ENCODE data around the gene G6PD.

The G6PD gene

DNA sequence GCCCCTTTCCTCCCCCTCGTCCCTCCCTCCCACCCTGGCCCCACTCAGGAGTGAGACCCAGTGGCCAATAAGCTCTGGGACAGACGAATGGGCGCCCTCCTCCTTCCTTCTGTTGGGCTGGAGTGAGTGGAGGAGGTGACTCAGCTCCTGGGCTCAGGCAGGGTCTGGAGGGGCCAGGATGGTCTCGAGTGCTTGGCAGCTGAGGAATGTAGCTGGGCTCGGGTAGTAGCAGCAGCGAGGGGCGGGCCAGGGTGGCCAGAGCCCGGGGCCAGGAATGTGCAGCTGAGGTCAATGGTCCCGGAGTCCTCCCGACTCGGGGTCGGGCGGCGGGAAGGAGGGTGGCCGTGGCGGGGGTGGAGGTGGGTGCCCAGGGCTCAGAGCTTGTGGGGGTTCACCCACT lies 15.0 kb downstream of the G6PD start:
- peaks cover 59% of the 10 kb centered on the region for H3K9me3 Mint-ChIP-seq
- H3K4me3 Mint-ChIP-seq, result no peak overlapping the region
- peaks cover 10% of the 10 kb centered on the region for H3K4me1 Mint-ChIP-seq
- H3K27me3 Mint-ChIP-seq (ENCODE audit: low read depth, poor library complexity), result no peaks in the 10 kb centered on the region
- no peak overlapping the region for H3K27ac Mint-ChIP-seq
- H3K36me3 Mint-ChIP-seq (ENCODE audit: low read depth), result no peaks in the 10 kb centered on the region
- TF ChIP-seq, protein P1, sequence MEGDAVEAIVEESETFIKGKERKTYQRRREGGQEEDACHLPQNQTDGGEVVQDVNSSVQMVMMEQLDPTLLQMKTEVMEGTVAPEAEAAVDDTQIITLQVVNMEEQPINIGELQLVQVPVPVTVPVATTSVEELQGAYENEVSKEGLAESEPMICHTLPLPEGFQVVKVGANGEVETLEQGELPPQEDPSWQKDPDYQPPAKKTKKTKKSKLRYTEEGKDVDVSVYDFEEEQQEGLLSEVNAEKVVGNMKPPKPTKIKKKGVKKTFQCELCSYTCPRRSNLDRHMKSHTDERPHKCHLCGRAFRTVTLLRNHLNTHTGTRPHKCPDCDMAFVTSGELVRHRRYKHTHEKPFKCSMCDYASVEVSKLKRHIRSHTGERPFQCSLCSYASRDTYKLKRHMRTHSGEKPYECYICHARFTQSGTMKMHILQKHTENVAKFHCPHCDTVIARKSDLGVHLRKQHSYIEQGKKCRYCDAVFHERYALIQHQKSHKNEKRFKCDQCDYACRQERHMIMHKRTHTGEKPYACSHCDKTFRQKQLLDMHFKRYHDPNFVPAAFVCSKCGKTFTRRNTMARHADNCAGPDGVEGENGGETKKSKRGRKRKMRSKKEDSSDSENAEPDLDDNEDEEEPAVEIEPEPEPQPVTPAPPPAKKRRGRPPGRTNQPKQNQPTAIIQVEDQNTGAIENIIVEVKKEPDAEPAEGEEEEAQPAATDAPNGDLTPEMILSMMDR (IDR thresholded peaks at IDR 0.05), result no peak
- no peak for DNase-seq

DNA sequence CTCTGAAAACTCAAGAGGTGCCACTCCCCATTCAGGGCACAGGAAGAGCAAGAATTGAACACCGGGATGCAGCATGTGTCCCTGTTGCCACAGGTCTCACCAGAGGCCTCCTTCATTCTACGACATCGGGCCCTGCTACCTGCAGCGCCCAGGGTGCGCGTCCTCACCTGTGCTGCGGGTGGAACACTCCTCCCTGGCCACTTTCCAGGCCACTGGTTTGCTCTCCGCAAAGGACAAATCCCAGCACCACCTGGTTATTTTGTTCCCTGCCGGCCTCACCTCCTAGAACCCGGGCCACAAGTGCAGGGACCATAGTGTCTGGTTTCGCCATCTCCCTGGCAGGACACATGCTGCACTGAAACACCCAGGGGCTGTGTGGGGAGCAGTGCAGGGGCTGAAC lies 16.4 kb downstream of the G6PD start:
- Mint-ChIP-seq H3K36me3 (ENCODE audit: low read depth) (no peaks in the 10 kb centered on the region), H3K4me1 (peaks cover 10% of the 10 kb centered on the region), H3K27ac (no peak overlapping the region), H3K9me3 (peaks cover 58% of the 10 kb centered on the region), H3K4me3 (no peak overlapping the region), H3K27me3 (ENCODE audit: low read depth, poor library complexity) (no peaks in the 10 kb centered on the region)
- no peak for DNase-seq
- TF ChIP-seq, protein P1 (IDR thresholded peaks at IDR 0.05), result no peak

DNA sequence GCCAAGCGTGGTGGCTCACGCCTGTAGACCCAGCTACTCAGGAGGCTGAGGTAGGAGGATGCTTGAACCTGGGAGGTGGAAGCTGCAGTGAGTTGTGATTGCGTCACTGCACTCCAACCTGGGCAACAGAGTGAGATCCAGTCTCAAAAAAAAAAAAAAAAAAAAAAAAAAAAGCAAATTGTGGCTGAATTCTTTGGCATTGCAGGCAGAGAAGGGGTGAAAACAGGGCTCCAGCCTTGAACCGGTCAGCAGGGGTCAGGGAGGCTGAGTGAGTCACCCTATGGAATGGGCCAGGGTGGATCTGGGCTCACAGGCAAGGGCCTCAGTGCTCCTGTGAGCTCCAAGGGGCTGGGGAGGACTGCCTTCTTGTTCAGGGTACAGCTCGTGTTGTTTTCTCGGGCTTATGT lies 17.4 kb downstream of the G6PD start:
- H3K4me3 Mint-ChIP-seq, result no peak overlapping the region

DNA sequence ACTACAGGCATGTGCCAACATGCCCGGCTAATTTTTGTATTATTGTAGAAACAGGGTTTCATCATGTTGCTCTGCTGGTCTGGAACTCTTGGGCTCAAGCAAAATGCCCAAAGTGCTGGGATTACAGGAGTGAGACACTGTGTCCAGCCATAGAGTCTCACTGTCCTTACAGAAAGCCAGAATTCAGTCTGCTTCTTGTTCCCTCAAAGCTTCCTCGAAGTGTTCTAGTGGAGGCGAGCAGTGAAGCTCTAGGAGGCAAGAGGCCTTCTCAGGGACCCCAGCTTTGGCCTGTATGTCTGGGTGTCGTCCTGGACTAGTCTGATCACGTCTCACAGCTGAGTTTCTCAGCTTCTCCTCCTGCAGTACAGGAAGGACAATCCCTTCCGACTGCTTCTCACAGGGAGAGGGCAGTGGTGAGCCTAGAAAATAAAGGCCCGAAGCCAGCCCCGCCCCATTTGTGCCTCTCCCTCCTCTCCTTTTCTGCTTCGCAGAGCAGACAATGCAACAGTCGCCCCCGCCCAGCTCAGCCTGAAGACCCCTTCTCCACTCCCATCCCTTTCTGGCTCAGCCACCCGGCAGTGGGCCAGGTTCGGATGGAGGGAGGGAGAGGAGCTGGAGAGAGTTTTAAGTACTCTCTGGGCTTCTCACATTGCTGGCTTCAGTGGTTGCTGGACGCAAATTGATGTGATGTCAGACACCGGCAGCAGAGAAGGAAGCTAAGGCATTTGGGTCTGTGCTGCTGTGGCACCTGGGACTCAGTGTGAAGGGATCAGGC lies 19.6 kb downstream of the G6PD start:
- peak overlapping the region; percentile 66 for H3K4me3 Mint-ChIP-seq
- H3K36me3 Mint-ChIP-seq (ENCODE audit: low read depth), result no peaks in the 10 kb centered on the region
- peak; percentile 74 for DNase-seq
- no peaks in the 10 kb centered on the region for H3K27me3 Mint-ChIP-seq (ENCODE audit: low read depth, poor library complexity)
- H3K9me3 Mint-ChIP-seq, result peaks cover 56% of the 10 kb centered on the region
- peak overlapping the region; percentile 90 for H3K27ac Mint-ChIP-seq
- TF ChIP-seq, protein P1 (IDR thresholded peaks at IDR 0.05), result no peak
- peaks cover 10% of the 10 kb centered on the region for H3K4me1 Mint-ChIP-seq

More for the DNA sequence above, 17.4 kb downstream of the G6PD start:
- H3K4me1 Mint-ChIP-seq, result peaks cover 10% of the 10 kb centered on the region
- no peak for DNase-seq
- no peaks in the 10 kb centered on the region for H3K27me3 Mint-ChIP-seq (ENCODE audit: low read depth, poor library complexity)
- TF ChIP-seq, protein P1 (IDR thresholded peaks at IDR 0.05), result no peak
- no peaks in the 10 kb centered on the region for H3K36me3 Mint-ChIP-seq (ENCODE audit: low read depth)
- H3K9me3 Mint-ChIP-seq, result peaks cover 55% of the 10 kb centered on the region
- no peak overlapping the region for H3K27ac Mint-ChIP-seq

DNA sequence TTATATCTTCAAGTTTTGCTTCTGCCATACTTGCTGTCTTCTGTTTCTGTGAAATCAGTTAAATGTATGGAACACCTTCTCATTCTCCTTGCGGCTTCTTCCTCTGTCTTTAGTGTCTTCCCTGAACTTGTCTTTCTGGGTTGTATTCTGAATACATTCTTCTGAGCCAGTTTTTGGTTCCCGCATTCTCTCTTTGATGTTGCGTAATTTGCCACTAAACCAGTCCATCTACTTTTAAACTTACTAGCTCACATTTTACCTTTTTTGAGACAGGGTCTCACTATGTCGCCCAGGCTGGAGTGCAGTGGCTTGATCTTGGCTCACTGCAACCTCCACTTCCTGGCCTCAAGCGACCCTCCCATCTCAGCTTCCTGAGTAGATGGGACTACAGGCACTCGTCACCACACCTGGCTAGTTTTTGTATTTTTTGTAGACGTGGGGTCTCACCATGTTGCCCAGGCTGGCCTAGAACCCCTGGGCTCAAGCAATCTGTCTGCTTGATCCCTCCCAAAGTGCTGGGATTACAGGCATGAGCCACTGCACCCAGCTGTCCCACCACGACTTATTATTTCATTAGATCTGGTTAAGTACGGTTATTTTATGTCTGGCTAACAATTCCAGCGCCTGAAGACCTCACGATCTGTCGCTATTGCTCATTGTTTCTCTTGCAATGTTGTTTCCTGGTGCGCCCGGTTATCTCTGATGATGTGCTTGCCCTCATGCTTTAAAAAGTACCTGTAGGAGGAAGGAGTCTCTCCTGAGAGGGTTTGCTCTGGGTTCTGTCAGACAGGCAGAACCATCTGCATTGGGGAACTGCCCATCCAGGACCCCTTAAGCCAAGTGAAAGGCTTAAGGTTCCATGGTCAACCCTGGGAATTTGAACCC lies 20.8 kb downstream of the G6PD start:
- Mint-ChIP-seq H3K4me3 (no peak overlapping the region), H3K27me3 (ENCODE audit: low read depth, poor library complexity) (no peaks in the 10 kb centered on the region), H3K27ac (no peak overlapping the region), H3K4me1 (peaks cover 14% of the 10 kb centered on the region), H3K36me3 (ENCODE audit: low read depth) (no peaks in the 10 kb centered on the region), H3K9me3 (peaks cover 56% of the 10 kb centered on the region)
- no peak for DNase-seq
- TF ChIP-seq, protein P1 (IDR thresholded peaks at IDR 0.05), result no peak
